Measurements from ENCODE around the gene PKNOX2.

Gene PKNOX2

GRCh38 chr11:125154378-125155099 lies 10.0 kb upstream of the PKNOX2 start:
- no peak for DNase-seq (ENCODE audit: extremely low read depth in 1 of 2, low read depth in 1 of 2)

GRCh38 chr11:125155100-125155444 lies 9.5 kb upstream of the PKNOX2 start:
- no peak for DNase-seq (ENCODE audit: extremely low read depth in 1 of 2, low read depth in 1 of 2)

- no peak for DNase-seq (ENCODE audit: extremely low read depth in 1 of 2, low read depth in 1 of 2)
Measured at GRCh38 chr11:125155767-125156166, 8.8 kb upstream of the PKNOX2 start.

GRCh38 chr11:125156346-125157117 lies 8.0 kb upstream of the PKNOX2 start:
- no peak for DNase-seq (ENCODE audit: extremely low read depth in 1 of 2, low read depth in 1 of 2)

GRCh38 chr11:125157118-125157733 lies 7.3 kb upstream of the PKNOX2 start:
- no peak for DNase-seq (ENCODE audit: extremely low read depth in 1 of 2, low read depth in 1 of 2)

GRCh38 chr11:125157953-125158680 lies 6.4 kb upstream of the PKNOX2 start:
- no peak for DNase-seq (ENCODE audit: extremely low read depth in 1 of 2, low read depth in 1 of 2)

GRCh38 chr11:125162743-125163142 lies 1.8 kb upstream of the PKNOX2 start:
- DNase-seq (ENCODE audit: extremely low read depth in 1 of 2, low read depth in 1 of 2), result no peak

GRCh38 chr11:125163431-125164063 lies 1.0 kb upstream of the PKNOX2 start:
- no peak for DNase-seq (ENCODE audit: extremely low read depth in 1 of 2, low read depth in 1 of 2)

- no peak for DNase-seq (ENCODE audit: extremely low read depth in 1 of 2, low read depth in 1 of 2)
Measured at GRCh38 chr11:125164091-125164421, 495 bp upstream of the PKNOX2 start.

GRCh38 chr11:125165111-125165842 lies 726 bp downstream of the PKNOX2 start:
- no peak for DNase-seq (ENCODE audit: extremely low read depth in 1 of 2, low read depth in 1 of 2)

- no peak for DNase-seq (ENCODE audit: extremely low read depth in 1 of 2, low read depth in 1 of 2)
Measured at GRCh38 chr11:125165843-125166763, 1.6 kb downstream of the PKNOX2 start.

GRCh38 chr11:125166764-125167291 lies 2.3 kb downstream of the PKNOX2 start:
- no peak for DNase-seq (ENCODE audit: extremely low read depth in 1 of 2, low read depth in 1 of 2)

- DNase-seq (ENCODE audit: extremely low read depth in 1 of 2, low read depth in 1 of 2), result no peak
Measured at GRCh38 chr11:125167292-125167953, 2.9 kb downstream of the PKNOX2 start.

- no peak for DNase-seq (ENCODE audit: extremely low read depth in 1 of 2, low read depth in 1 of 2)
Measured at GRCh38 chr11:125167954-125168835, 3.6 kb downstream of the PKNOX2 start.

GRCh38 chr11:125168918-125169456 lies 4.4 kb downstream of the PKNOX2 start:
- no peak for DNase-seq (ENCODE audit: extremely low read depth in 1 of 2, low read depth in 1 of 2)

GRCh38 chr11:125170001-125170509 lies 5.5 kb downstream of the PKNOX2 start:
- no peak for DNase-seq (ENCODE audit: extremely low read depth in 1 of 2, low read depth in 1 of 2)

- DNase-seq (ENCODE audit: extremely low read depth in 1 of 2, low read depth in 1 of 2), result no peak
Measured at GRCh38 chr11:125170510-125171031, 6.0 kb downstream of the PKNOX2 start.
